MV-4-11 (cell line): ENCODE data around the gene CCDC175.
A peak's percentile ranks its signal among the peaks of the same experiment; 100 is the strongest.

ENCODE experiments used
- DNase-seq: peaks from one replicate; lab custom pipeline; 2025; lab: John Stamatoyannopoulos, UW

Gene CCDC175

DNA sequence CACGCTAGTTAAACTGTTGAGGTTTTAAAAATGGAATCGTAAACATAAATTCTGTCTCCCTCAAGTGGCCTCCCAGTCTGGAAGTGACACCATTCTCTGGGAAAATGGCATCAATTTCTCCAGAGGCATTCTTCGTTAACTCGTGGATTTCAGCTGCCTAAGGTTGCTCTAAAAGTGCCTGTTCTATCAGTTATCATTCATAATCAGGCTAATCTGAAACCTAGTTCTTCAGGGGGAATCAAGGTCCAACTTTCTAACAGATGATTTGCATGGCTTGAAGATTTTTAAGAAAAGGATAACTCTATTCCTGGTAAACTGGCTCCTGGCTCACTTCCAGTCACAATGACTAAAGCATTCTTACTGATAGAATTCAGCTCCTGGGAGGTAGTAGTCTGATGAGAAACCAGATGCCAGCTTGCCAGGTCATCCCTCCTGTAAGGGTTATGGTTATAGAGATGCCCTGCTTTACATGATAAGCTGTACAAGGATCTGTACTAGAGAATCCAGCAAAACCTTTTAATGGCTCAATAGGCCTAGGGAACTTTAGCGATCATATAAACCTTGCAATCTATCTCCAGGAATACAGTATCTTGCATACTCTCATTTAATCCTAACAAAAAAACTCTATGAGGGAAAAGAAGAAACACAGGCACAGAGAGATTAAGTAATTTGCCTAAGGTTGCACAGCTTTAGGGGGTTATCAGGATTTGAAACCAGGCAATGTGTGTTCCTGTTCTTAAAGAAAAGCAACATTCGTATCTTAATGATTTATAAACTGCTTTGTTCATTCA, 93.9 kb downstream of the CCDC175 start:
- DNase-seq = no peak

GRCh38 chr14:59481871-59482540, 94.6 kb downstream of the CCDC175 start:
- peak; percentile 4 for DNase-seq

- DNase-seq = no peak
Measured at GRCh38 chr14:59481407-59481806, 95.2 kb downstream of the CCDC175 start.

- DNase-seq = no peak
Measured at GRCh38 chr14:59480166-59480565, 96.4 kb downstream of the CCDC175 start.

DNA sequence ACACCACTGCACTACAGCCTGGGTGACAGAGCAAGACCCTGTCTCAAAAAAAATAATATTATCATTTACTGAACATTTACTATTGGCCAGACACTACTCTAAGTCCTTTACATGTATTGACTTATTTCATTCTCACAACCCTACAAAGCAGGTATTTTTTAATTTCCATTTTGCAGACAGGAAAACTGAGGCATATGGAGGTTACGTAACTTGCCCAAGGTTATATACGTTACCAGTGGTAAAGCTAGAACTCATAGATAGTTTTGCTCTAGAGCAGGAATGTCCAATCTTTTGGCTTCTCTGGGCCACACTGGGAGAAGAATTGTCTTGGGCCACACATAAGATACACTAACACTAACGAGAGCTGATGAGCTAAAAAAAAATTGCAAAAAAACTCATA, 98.1 kb downstream of the CCDC175 start:
- no peak for DNase-seq

DNA sequence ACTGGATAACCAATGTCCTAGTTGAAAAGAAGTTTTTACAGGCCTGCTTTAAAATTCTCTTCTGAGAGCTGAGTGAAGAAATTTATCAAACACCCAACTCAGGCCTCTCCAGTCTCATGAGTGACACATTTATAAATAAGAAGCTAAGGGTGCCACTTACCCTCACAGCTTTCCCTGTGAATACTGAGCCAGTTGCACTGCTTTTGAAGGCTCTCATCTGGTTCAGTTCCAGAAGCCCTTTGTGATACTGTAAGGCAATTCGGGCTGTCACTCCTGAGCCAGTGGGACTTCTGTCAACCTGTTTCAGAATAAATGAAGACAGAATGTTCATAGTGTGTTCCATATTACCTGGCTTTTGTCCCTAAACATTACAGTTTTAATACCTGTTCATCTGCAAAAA, 100.9 kb downstream of the CCDC175 start:
- no peak for DNase-seq

DNA sequence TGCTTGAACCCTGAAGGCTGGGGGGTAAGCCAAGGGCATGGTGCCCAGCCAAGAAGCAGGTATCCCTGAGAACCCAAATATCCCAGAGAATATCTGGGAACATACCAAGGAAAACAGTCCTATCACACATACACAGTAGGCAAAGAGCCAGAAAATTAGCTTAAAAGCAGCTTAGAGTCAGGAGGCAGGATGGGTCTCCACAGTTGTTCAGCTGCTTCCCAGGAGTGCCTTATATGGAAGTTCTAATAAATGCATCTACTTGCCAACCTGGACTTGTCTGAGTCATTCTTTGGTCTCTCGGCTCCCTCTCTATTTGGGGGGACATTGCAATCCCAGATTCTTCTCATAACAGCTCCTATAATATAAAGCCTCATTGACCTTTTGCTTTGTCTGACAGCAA, 102.4 kb downstream of the CCDC175 start:
- no peak for DNase-seq

DNA sequence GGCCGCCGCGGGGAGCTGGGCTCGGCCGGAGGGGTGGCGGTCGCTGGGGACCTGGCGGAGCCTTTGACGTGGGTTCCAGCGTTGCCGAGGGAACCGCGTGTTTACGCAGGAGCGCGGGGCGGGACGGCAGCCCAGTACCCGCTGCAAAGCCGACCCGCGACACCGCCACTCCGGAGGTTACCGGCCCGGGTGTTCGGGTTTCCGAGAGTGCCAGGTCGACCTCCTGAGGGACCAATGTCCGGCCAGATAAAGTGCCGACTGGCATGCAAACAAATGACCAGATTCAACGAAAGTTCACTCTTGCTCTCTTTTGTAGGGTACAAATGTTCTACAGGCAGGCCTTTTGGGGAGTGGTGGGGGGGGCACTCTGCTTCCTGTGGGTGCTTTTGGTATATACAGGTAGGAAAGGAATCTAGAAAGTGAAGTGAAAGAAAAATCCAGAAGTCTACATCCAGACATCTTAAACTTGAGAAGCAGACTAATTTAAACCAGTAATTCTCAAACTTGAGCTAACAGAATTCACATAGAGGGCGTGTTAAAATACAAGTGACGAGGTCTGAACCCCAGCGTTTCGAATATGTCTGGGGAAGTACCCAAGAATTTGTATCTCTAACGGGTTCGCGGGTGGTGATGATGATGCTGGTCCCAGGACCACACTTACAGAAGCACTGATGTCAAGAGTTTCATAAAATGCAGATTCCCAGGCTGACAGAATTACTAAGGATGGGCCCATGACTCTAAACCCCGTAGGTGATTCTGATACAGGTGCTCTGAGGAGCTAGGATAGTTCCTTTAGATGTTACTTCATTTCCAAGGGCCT, 111.1 kb downstream of the CCDC175 start, which contains the start of gene GPR135:
Gene GPR135 (minus strand): TSS at position 65 of the 820 bp plus-strand sequence. CDS start 154 bp downstream, outside the sequence.
- no peak for DNase-seq

DNA sequence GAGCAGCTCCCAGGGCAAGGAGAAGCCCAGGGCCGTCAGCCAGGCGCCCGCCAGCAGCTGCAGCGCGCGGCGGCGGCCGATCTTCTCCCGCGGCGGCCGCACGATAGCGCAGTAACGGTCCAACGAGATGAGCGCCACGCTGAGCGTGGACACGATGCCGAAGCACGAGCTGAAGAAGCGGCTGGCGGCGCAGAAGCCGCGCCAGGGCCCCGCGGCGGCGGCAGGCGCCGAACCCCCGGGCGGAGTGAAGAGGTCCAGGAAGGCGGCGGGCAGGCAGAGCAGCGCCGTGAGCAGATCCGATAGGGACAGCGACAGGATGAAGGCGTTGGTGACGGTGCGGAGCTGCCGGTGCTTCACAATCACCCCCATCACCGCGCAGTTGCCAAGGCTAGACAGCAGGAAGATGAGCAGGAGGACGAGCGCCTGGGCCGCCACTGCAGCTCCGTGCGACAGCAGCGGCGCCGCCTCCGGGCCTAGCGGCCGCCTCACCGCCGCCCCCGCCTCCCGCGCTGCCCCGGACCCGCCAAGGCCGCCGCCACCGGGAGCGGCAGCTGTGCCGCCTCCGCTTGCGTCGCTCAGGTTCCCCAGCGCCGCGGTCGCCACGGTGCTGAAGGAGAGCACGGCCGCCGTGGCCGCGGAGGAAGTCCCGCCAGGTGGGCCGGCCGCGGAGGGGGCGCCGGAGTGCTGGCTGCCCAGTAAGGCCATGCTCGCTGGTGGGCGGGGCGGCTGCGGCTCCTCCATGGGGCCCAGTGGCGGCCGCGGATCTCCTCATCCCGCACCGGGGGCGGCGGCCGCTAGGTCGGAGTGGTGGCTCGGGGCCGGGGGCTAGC, 111.9 kb downstream of the CCDC175 start:
- DNase-seq = no peak

GRCh38 chr14:59463787-59464485, 112.7 kb downstream of the CCDC175 start:
- DNase-seq = no peak

DNA sequence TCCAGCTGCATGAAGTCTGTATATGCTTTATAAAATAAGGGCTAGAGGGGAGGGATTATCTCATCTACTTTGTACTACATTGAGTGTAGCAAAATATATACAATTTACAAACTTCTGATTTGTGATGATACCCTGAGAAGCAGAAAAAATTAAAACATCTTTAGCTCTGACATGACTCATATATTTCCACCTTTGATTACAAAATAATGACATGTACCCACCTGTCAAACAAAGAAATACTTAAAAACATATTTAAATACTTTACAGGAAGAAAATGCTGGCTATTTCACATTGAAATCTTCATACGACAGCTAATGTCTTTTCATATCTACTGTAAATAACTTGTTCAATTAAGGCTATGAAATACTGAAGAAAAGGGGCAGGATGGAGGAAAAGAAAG, 114.7 kb downstream of the CCDC175 start:
- DNase-seq = no peak

GRCh38 chr14:59460378-59460777, 116.2 kb downstream of the CCDC175 start:
- no peak for DNase-seq

DNA sequence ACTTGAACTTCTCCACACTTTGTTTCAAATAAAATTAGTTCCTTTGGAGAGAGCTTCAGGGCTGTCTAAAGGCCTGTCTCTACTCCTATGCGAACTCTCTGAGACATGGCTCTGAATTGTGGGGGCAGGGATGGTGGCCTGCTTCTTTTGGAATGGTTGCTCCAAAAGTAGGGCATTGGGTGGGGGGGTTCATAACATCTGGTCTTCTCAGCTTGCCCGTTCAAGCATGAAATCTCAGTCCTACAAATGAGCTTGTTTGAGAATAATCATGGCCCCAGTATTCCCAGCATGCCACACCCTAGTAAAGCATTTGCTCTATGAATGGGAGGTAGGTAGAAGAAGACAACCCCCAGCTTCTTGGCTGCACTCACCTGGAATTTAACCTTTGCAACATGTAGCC, 118.1 kb downstream of the CCDC175 start:
- no peak for DNase-seq

DNA sequence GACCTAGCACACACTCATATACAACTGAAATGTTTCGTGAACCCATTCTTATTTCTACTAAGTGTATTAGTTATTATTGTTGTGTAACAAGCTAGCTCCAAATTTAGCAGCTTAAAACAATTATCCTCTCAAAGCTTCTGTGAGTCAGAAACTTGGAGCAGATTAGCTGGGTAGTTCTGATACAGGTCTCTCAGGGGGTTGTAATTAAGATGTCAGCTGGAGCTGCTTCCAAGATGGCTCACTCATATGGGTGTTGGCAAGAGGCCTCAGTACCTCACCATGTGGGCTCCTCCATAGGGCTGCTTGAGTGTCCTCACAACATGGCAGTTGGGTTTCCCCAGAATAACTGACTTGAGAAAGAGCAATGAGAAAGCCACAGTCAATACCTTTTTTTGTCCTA, 121.2 kb downstream of the CCDC175 start:
- no peak for DNase-seq
